SJCRH30 (cell line): ENCODE data around the gene GMEB2. TPM values are rescaled to one million over a fixed set of nuclear protein-coding genes. Genes with fewer than 3 reads are reported as not detected.

Experiments used
- DNase-seq, 2 experiments: peaks; one replicate each; pipeline ENCODE4 v3.0.0-alpha.2; 2015 to 2020
- H3K27ac ChIP-seq: fragments of 250-450 bp; sonication (Bioruptor Pico); 2 replicates; pipeline ENCODE4 v1.5.1; 2020; ENCODE audit warnings: mild to moderate bottlenecking, moderate library complexity
- H3K27me3 ChIP-seq: fragments of 250-450 bp; sonication (Bioruptor Pico); 2 replicates; pipeline ENCODE4 v1.5.1; 2020; ENCODE audit warnings: mild to moderate bottlenecking, moderate library complexity
- H3K36me3 ChIP-seq: fragments of 250-450 bp; sonication (Bioruptor Pico); 2 replicates; pipeline ENCODE4 v1.5.1; 2020; ENCODE audit warnings: mild to moderate bottlenecking, moderate library complexity
- H3K4me1 ChIP-seq: fragments of 250-450 bp; sonication (Bioruptor Pico); 2 replicates; pipeline ENCODE4 v1.5.1; 2020; ENCODE audit warnings: mild to moderate bottlenecking, moderate library complexity
- H3K4me3 ChIP-seq: fragments of 250-450 bp; sonication (Bioruptor Pico); 2 replicates; pipeline ENCODE4 v1.5.1; 2020; ENCODE audit warnings: mild to moderate bottlenecking, moderate library complexity
- H3K9me3 ChIP-seq: fragments of 250-450 bp; sonication (Bioruptor Pico); replicated peaks from 2 replicates; pipeline ENCODE4 v1.5.1; 2020; ENCODE audit warnings: mild to moderate bottlenecking, moderate library complexity
- total RNA-seq: library from RNA; depleted of rRNA; stranded (reverse); fragments of >200 nt; shearing (Covaris generic); gene quantifications from 2 replicates; pipeline ENCODE4 v1.2.3, GENCODE V29; 2014

GMEB2 gene
- total RNA-seq, 1 experiment from 2014 or later = 19.5 TPM

GRCh38 chr20:63544958-63545516 is 81.9 kb downstream of the GMEB2 start:
- H3K36me3 ChIP-seq = no peaks in the 10 kb centered on the region
- H3K9me3 ChIP-seq = no peaks in the 10 kb centered on the region
- H3K27ac ChIP-seq = no peak overlapping the region
- no peak overlapping the region for H3K4me3 ChIP-seq
- no peaks in the 10 kb centered on the region for H3K4me1 ChIP-seq
- peaks cover 63% of the 10 kb centered on the region for H3K27me3 ChIP-seq
- no peak for DNase-seq

DNA sequence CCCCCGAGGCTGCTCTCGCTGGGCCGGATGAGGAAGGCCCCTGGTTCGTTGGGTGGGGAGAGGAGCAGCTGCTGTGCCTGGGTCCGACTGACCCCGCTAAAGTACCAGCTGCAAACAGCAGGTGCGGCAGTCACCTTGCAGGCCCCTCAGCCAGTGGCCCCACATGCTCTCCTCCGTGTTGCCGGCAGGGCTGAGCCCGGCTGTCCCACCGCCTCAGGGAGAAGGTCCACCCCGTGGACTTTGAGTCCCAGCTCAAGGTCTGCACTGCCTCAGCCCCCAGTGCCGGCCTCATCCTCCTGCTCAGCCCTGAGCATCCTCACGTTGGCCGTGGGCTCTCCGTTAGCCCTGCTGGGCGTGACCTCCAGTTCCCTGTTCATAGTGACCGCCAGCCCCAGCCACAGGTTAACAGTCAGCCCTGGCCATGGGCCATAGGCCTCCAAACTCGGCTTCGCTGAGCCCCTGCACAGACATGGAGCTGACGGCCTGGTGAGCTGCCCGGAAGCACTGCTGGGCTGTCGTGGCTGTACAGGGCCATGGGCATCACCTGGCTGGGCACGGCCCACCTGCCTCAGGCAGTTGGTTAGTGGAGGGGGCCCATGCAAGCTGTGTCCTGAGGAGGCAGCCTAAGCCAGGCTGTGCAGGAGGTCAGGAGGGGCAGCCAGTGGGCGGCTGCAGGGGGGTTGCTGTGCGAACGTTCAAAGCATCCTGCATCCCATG is 82.5 kb downstream of the GMEB2 start:
- no peaks in the 10 kb centered on the region for H3K4me1 ChIP-seq
- peaks cover 57% of the 10 kb centered on the region for H3K27me3 ChIP-seq
- DNase-seq = no peak
- H3K36me3 ChIP-seq = no peaks in the 10 kb centered on the region
- no peaks in the 10 kb centered on the region for H3K9me3 ChIP-seq
- H3K27ac ChIP-seq = no peak overlapping the region
- no peak overlapping the region for H3K4me3 ChIP-seq

GRCh38 chr20:63543733-63544132 is 83.2 kb downstream of the GMEB2 start:
- H3K36me3 ChIP-seq = no peaks in the 10 kb centered on the region
- H3K27me3 ChIP-seq = peaks cover 56% of the 10 kb centered on the region

GRCh38 chr20:63543131-63543530 is 83.8 kb downstream of the GMEB2 start:
- no peaks in the 10 kb centered on the region for H3K9me3 ChIP-seq
- no peaks in the 10 kb centered on the region for H3K36me3 ChIP-seq
- H3K4me3 ChIP-seq = no peak overlapping the region
- no peak for DNase-seq
- no peak overlapping the region for H3K27ac ChIP-seq
- no peaks in the 10 kb centered on the region for H3K4me1 ChIP-seq
- peaks cover 50% of the 10 kb centered on the region for H3K27me3 ChIP-seq

More at GRCh38 chr20:63543733-63544132, 83.2 kb downstream of the GMEB2 start:
- H3K9me3 ChIP-seq = no peaks in the 10 kb centered on the region
- no peak for DNase-seq
- H3K4me3 ChIP-seq = no peak overlapping the region
- no peak overlapping the region for H3K27ac ChIP-seq
- no peaks in the 10 kb centered on the region for H3K4me1 ChIP-seq

GRCh38 chr20:63542696-63543095 is 84.2 kb downstream of the GMEB2 start:
- Histone ChIP-seq H3K36me3 (no peaks in the 10 kb centered on the region), H3K4me3 (no peak overlapping the region), H3K9me3 (no peaks in the 10 kb centered on the region), H3K4me1 (no peaks in the 10 kb centered on the region), H3K27me3 (peaks cover 46% of the 10 kb centered on the region), H3K27ac (no peak overlapping the region)
- no peak for DNase-seq

- Histone ChIP-seq H3K4me3 (no peak overlapping the region), H3K27me3 (peaks cover 42% of the 10 kb centered on the region), H3K36me3 (no peaks in the 10 kb centered on the region), H3K4me1 (peaks cover 5% of the 10 kb centered on the region), H3K27ac (no peak overlapping the region), H3K9me3 (no peaks in the 10 kb centered on the region)
- DNase-seq = no peak
These were observed 84.8 kb downstream of the GMEB2 start for GRCh38 chr20:63542031-63542559.

GRCh38 chr20:63541371-63541770 is 85.5 kb downstream of the GMEB2 start:
- Histone ChIP-seq H3K27me3 (peaks cover 37% of the 10 kb centered on the region), H3K4me1 (peaks cover 12% of the 10 kb centered on the region), H3K9me3 (no peaks in the 10 kb centered on the region), H3K4me3 (no peak overlapping the region), H3K36me3 (no peaks in the 10 kb centered on the region), H3K27ac (no peak overlapping the region)
- DNase-seq = no peak

GRCh38 chr20:63540417-63541186 is 86.3 kb downstream of the GMEB2 start:
- no peak for DNase-seq
- no peaks in the 10 kb centered on the region for H3K36me3 ChIP-seq
- H3K4me3 ChIP-seq = no peak overlapping the region
- H3K9me3 ChIP-seq = no peaks in the 10 kb centered on the region
- peaks cover 14% of the 10 kb centered on the region for H3K4me1 ChIP-seq
- peaks cover 31% of the 10 kb centered on the region for H3K27me3 ChIP-seq
- H3K27ac ChIP-seq = no peak overlapping the region

- Histone ChIP-seq H3K27me3 (peaks cover 24% of the 10 kb centered on the region), H3K4me3 (no peak overlapping the region), H3K27ac (no peak overlapping the region), H3K36me3 (no peaks in the 10 kb centered on the region), H3K4me1 (peaks cover 22% of the 10 kb centered on the region), H3K9me3 (no peaks in the 10 kb centered on the region)
- DNase-seq = no peak
These were observed 87.2 kb downstream of the GMEB2 start for GRCh38 chr20:63539441-63540370.

GRCh38 chr20:63539092-63539430 is 87.8 kb downstream of the GMEB2 start:
- H3K9me3 ChIP-seq = no peaks in the 10 kb centered on the region
- H3K27me3 ChIP-seq = peaks cover 17% of the 10 kb centered on the region
- no peak overlapping the region for H3K4me3 ChIP-seq
- no peaks in the 10 kb centered on the region for H3K36me3 ChIP-seq
- H3K4me1 ChIP-seq = peaks cover 23% of the 10 kb centered on the region
- DNase-seq = no peak
- H3K27ac ChIP-seq = no peak overlapping the region

GRCh38 chr20:63538204-63539091 is 88.5 kb downstream of the GMEB2 start:
- no peak overlapping the region for H3K27ac ChIP-seq
- H3K4me1 ChIP-seq = peaks cover 23% of the 10 kb centered on the region
- H3K4me3 ChIP-seq = peak overlapping the region; percentile 33
- no peaks in the 10 kb centered on the region for H3K36me3 ChIP-seq
- H3K9me3 ChIP-seq = no peaks in the 10 kb centered on the region
- H3K27me3 ChIP-seq = peaks cover 11% of the 10 kb centered on the region; the same call in 1 of the 2 replicates
- no peak for DNase-seq
